Thyroid gland (tissue), 4 donors: ENCODE results near the gene DRP2. TPM values are rescaled to one million over a fixed set of nuclear protein-coding genes. Genes with fewer than 3 reads are reported as not detected.

Experiments
- DNase-seq, 2 donors: peaks; one replicate each; pipeline ENCODE4 v3.0.0-alpha.2; 2019
- H3K27ac ChIP-seq, 3 donors: fragments of 200-600 bp; sonication (generic); 1 replicate in 2 of 3; 2 replicates in 1 of 3; pipeline ENCODE4 v1.5.1; 2016 to 2019; ENCODE audit warnings: mild to moderate bottlenecking in 1 of 3, moderate library complexity in 1 of 3
- H3K27me3 ChIP-seq: fragments of 200-600 bp; sonication (generic); one replicate; pipeline ENCODE4 v1.5.1; 2019
- H3K36me3 ChIP-seq, 2 donors: fragments of 200-600 bp; sonication (generic); one replicate each; pipeline ENCODE4 v1.5.1; 2016 to 2019
- H3K4me1 ChIP-seq, 2 donors: fragments of 200-600 bp; sonication (generic); one replicate each; pipeline ENCODE4 v1.5.1; 2017 to 2019
- H3K4me3 ChIP-seq, 3 donors: fragments of 200-600 bp; sonication (generic); replicated peaks in 1 of 3; 1 replicate in 2 of 3; 2 replicates in 1 of 3; pipeline ENCODE4 v1.5.1; 2016; ENCODE audit warnings: mild to moderate bottlenecking in 1 of 3
- H3K9me3 ChIP-seq: fragments of 200-600 bp; sonication (generic); one replicate; pipeline ENCODE4 v1.5.1; 2017
- CTCF ChIP-seq, 6 experiments: fragments of 200-600 bp in 3 of 6; fragments of 450-650 bp in 3 of 6; sonication (generic) in 3 of 6; IDR thresholded peaks; one replicate each; pipeline ENCODE4 v1.5.1; 2016 to 2019; ENCODE audit warnings: antibody characterized with exemption in 6 of 6, mild to moderate bottlenecking in 2 of 6, inconsistent platforms in 1 of 6, moderate library complexity in 1 of 6
- POLR2A ChIP-seq, 2 donors: fragments of 450-650 bp; IDR thresholded peaks; one replicate each; pipeline ENCODE4 v1.6.1; 2017; ENCODE audit warnings: antibody characterized with exemption in 2 of 2, mild to moderate bottlenecking in 2 of 2, moderate library complexity in 1 of 2
- WGBS, 2 donors: methylation state at CpG; one replicate each; pipeline ENCODE4 v1.1.5; 2017; 5-methylcytosine and 5-hydroxymethylcytosine counted together
- intact Hi-C: fragments of 100-400 bp; cut with DNase I; formaldehyde crosslinking; loops from one replicate; pipeline ENCODE4 v1.15.1; 2023
- total RNA-seq, 4 donors: library from RNA; depleted of rRNA; stranded (reverse); fragments of >200 nt; gene quantifications; one replicate each; pipeline ENCODE4 v1.2.3, GENCODE V29; 2016

DRP2 gene
- total RNA-seq, 4 donors from 2014 or later, result not detected

GRCh38 chrX:101208152-101208905 is 11.3 kb upstream of the DRP2 start:
- TF ChIP-seq CTCF (IDR thresholded peaks at IDR 0.05) (no peak), POLR2A (IDR thresholded peaks at IDR 0.05) (no peak)
- no peak overlapping the region for H3K4me3 ChIP-seq
- H3K27me3 ChIP-seq, result no peaks in the 10 kb centered on the region
- H3K27ac ChIP-seq, result no peak overlapping the region
- 21 to 29% methylated on average over 4 of the region's 4 CpGs for WGBS, 2 donors
- no peaks in the 10 kb centered on the region for H3K9me3 ChIP-seq
- H3K36me3 ChIP-seq, result no peaks in the 10 kb centered on the region
- no peaks in the 10 kb centered on the region for H3K4me1 ChIP-seq
- peak; percentile 3 to 11 for DNase-seq
- intact Hi-C loops, result no loop called here

DNA sequence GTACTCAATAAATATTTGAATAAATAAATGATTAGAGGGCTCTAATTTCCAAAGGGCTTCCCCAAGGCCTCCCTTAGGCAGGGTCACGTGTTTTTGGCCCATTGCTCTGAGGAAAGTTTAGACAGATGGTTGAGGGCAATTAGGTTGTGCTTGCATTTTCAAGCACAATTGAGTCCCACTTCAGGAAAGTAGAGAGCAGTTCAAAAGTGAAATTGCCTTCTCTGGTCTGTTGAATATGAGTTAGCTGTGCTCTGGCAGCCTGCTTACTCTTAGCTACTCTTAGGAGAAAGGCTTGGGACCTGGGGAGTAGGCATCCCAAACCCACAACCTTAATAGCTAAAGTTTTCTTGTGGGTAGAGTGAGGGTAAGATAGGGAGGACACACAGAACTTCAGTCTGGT is 9.0 kb upstream of the DRP2 start:
- Histone ChIP-seq H3K27ac (no peak overlapping the region), H3K9me3 (no peaks in the 10 kb centered on the region), H3K4me3 (no peak overlapping the region), H3K27me3 (no peaks in the 10 kb centered on the region), H3K4me1 (no peaks in the 10 kb centered on the region), H3K36me3 (no peaks in the 10 kb centered on the region)
- TF ChIP-seq CTCF (IDR thresholded peaks at IDR 0.05), result no peak
- no peak for TF ChIP-seq POLR2A (IDR thresholded peaks at IDR 0.05)
- intact Hi-C loops, result no loop called here
- DNase-seq, result peak; percentile 17 to 26
- 19 to 45% methylated on average over 1 of the region's 1 CpG for WGBS, 2 donors

DNA sequence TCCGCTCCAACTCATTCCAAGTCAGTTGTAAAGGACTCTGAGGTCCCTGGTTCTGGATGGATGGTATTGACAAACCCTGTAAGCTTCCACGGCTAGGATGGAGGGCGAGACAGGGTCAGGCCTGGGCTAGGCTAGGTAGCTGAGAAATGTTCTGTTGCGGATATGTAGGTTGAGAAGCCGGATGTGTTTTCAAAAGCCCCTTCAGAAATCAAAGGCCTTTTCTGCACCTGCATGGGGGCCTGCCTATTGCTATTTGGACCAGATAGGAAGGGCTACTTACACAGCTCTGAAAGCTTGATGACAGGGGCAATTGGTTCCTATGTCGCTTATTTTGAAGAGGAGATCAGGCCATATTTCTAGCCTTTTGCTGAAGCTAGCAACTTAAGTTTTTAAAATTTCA is 1.9 kb upstream of the DRP2 start:
- TF ChIP-seq POLR2A (IDR thresholded peaks at IDR 0.05) (no peak), CTCF (IDR thresholded peaks at IDR 0.05) (no peak)
- DNase-seq, result no peak
- Histone ChIP-seq H3K27me3 (no peaks in the 10 kb centered on the region), H3K4me1 (no peaks in the 10 kb centered on the region), H3K36me3 (no peaks in the 10 kb centered on the region), H3K9me3 (no peaks in the 10 kb centered on the region), H3K27ac (no peak overlapping the region), H3K4me3 (no peak overlapping the region)
- 94 to 100% methylated on average over 2 to 6 of the region's 6 CpGs for WGBS, 2 donors
- intact Hi-C loops, result no loop called here

- Histone ChIP-seq H3K27me3 (no peaks in the 10 kb centered on the region), H3K4me3 (no peak overlapping the region), H3K9me3 (no peaks in the 10 kb centered on the region), H3K27ac (no peak overlapping the region), H3K36me3 (no peaks in the 10 kb centered on the region), H3K4me1 (no peaks in the 10 kb centered on the region)
- intact Hi-C loops, result no loop called here
- TF ChIP-seq POLR2A (IDR thresholded peaks at IDR 0.05) (no peak), CTCF (IDR thresholded peaks at IDR 0.05) (no peak)
- WGBS, 2 donors, result 71 to 76% methylated on average over 10 to 11 of the region's 12 CpGs
- DNase-seq, result no peak
These were observed 319 bp downstream of the DRP2 start for GRCh38 chrX:101219864-101220346.

GRCh38 chrX:101220662-101221260 is 1.2 kb downstream of the DRP2 start:
- no peak for DNase-seq
- Histone ChIP-seq H3K4me1 (no peaks in the 10 kb centered on the region), H3K36me3 (no peaks in the 10 kb centered on the region), H3K9me3 (no peaks in the 10 kb centered on the region), H3K27me3 (no peaks in the 10 kb centered on the region), H3K27ac (no peak overlapping the region), H3K4me3 (no peak overlapping the region)
- no peak for TF ChIP-seq CTCF (IDR thresholded peaks at IDR 0.05)
- no peak for TF ChIP-seq POLR2A (IDR thresholded peaks at IDR 0.05)
- intact Hi-C loops, result no loop called here
- 91 to 92% methylated on average over 3 to 4 of the region's 4 CpGs for WGBS, 2 donors
